GM21367 (cell line): ENCODE data around the gene FEM1B.

Source experiments
- ATAC-seq: cut with Tn5 transposase; IDR thresholded peaks from one replicate; pipeline ENCODE4 v1.9.1; 2021; ENCODE audit not compliant: unreplicated experiment

The FEM1B gene

GRCh38 chr15:68305420-68305871 lies 27.9 kb downstream of the FEM1B start:
- no peak for ATAC-seq

- ATAC-seq, result no peak
These were observed 29.8 kb downstream of the FEM1B start for GRCh38 chr15:68307131-68307928.

- ATAC-seq, result no peak
These were observed 31.5 kb downstream of the FEM1B start for GRCh38 chr15:68309024-68309423.

GRCh38 chr15:68310178-68310803 lies 32.7 kb downstream of the FEM1B start:
- ATAC-seq, result no peak

GRCh38 chr15:68310804-68311463 lies 33.4 kb downstream of the FEM1B start:
- no peak for ATAC-seq

- no peak for ATAC-seq
These were observed 33.9 kb downstream of the FEM1B start for GRCh38 chr15:68311464-68311835.

- ATAC-seq, result no peak
These were observed 34.5 kb downstream of the FEM1B start for GRCh38 chr15:68311859-68312557.

- no peak for ATAC-seq
These were observed 35.2 kb downstream of the FEM1B start for GRCh38 chr15:68312701-68313204.

GRCh38 chr15:68313501-68314410 lies 36.2 kb downstream of the FEM1B start:
- no peak for ATAC-seq

GRCh38 chr15:68314563-68314962 lies 37.0 kb downstream of the FEM1B start:
- no peak for ATAC-seq

GRCh38 chr15:68315035-68315434 lies 37.5 kb downstream of the FEM1B start:
- ATAC-seq, result no peak

GRCh38 chr15:68315495-68316031 lies 38.0 kb downstream of the FEM1B start:
- no peak for ATAC-seq

- no peak for ATAC-seq
These were observed 38.7 kb downstream of the FEM1B start for GRCh38 chr15:68316061-68316804.

- no peak for ATAC-seq
These were observed 39.9 kb downstream of the FEM1B start for GRCh38 chr15:68317281-68318007.

GRCh38 chr15:68318008-68318835 lies 40.7 kb downstream of the FEM1B start:
- no peak for ATAC-seq

- ATAC-seq, result no peak
These were observed 41.7 kb downstream of the FEM1B start for GRCh38 chr15:68318931-68319909.
